HG03060 (cell line): Measurements from ENCODE around the gene GRID1.

ENCODE experiments used
- ATAC-seq: cut with Tn5 transposase; IDR thresholded peaks from one replicate; pipeline ENCODE4 v1.9.1; 2021; ENCODE audit warnings: low read depth, moderate number of reproducible peaks; ENCODE audit not compliant: unreplicated experiment

The GRID1 gene

GRCh38 chr10:86371116-86371515 is 4.5 kb upstream of the GRID1 start:
- ATAC-seq: no peak

- ATAC-seq: no peak
Measured at GRCh38 chr10:86370006-86370585, 3.5 kb upstream of the GRID1 start.

GRCh38 chr10:86368987-86369386 is 2.4 kb upstream of the GRID1 start:
- ATAC-seq: no peak

- ATAC-seq: no peak
Measured at GRCh38 chr10:86368046-86368445, 1.5 kb upstream of the GRID1 start.

GRCh38 chr10:86367152-86367951 is 757 bp upstream of the GRID1 start:
- no peak for ATAC-seq

GRCh38 chr10:86366902-86367151 is 232 bp upstream of the GRID1 start:
- ATAC-seq: no peak

- ATAC-seq: no peak
Measured at GRCh38 chr10:86365346-86366032, 1.1 kb downstream of the GRID1 start.

GRCh38 chr10:86364491-86365345 is 1.9 kb downstream of the GRID1 start:
- no peak for ATAC-seq

GRCh38 chr10:86363833-86364490 is 2.6 kb downstream of the GRID1 start:
- ATAC-seq: no peak

GRCh38 chr10:86363184-86363832 is 3.3 kb downstream of the GRID1 start:
- no peak for ATAC-seq

- ATAC-seq: no peak
Measured at GRCh38 chr10:86362586-86363183, 3.9 kb downstream of the GRID1 start.

- no peak for ATAC-seq
Measured at GRCh38 chr10:86362129-86362527, 4.5 kb downstream of the GRID1 start.

GRCh38 chr10:86361156-86362128 is 5.2 kb downstream of the GRID1 start:
- ATAC-seq: no peak

GRCh38 chr10:86360657-86361056 is 5.9 kb downstream of the GRID1 start:
- no peak for ATAC-seq

- ATAC-seq: no peak
Measured at GRCh38 chr10:86359954-86360353, 6.6 kb downstream of the GRID1 start.

GRCh38 chr10:86359111-86359510 is 7.5 kb downstream of the GRID1 start:
- no peak for ATAC-seq

- no peak for ATAC-seq
Measured at GRCh38 chr10:86357676-86358075, 8.9 kb downstream of the GRID1 start.

GRCh38 chr10:86357041-86357440 is 9.6 kb downstream of the GRID1 start:
- ATAC-seq: no peak

GRCh38 chr10:86356296-86356695 is 10.3 kb downstream of the GRID1 start:
- ATAC-seq: no peak
